Stimulated activated CD8-positive, alpha-beta memory T cell treated with anti-CD3 and anti-CD28 coated beads, Interleukin-4, amount 100 ng/mL, for 4 hours (primary cell): ENCODE data around the gene WDR1.
"Not testable (repeated sequence)": the region's sequence is repeated elsewhere in the genome, so short reads cannot be mapped to it uniquely, and the experiment has no call there.

Experiments used
- DNase-seq, 2 donors: peaks; one replicate each; pipeline ENCODE4 v3.0.0-alpha.2; 2020; ENCODE audit warnings: low read depth in 2 of 2, low spot score in 1 of 2

Gene WDR1

DNA sequence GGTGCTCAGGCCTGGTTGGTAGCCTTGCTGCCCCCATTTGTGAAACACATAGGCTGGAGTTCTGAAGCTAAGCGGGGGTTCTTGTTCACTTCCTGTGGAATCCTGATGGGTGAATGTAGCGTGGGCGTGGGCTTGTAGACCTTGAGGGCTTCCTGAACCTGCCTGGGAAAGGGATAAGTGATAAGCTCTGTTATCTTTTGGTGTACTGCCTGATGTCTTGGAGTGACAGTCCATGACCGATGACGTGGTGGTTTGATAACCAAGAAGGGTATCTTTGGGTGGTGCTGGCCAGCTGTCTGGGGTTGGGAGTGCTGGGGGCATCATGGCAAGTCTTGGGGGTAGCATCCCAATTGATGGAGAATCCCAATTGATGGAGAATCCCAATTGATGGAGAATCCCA, 17.5 kb upstream of the WDR1 start:
- DNase-seq, result no peak

DNA sequence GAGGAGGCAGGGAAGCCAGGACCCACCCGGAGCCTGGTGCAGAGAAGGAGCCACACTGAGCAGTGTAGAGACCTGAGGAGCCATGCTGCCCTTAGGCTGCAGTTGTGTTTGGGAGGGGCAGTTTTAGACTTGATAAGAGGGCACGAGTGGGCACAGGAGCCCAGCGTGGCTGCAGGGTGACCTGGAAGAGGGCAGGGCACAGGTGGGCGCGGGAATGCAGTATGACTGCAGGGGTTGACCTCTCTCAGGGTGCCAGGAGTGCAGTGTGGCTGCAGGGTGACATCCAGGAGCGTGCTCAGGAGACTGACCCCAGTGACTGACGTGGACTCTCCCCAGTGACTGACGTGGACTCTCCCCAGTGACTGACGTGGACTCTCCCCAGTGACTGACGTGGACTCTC, 14.6 kb upstream of the WDR1 start:
- DNase-seq, result no peak

DNA sequence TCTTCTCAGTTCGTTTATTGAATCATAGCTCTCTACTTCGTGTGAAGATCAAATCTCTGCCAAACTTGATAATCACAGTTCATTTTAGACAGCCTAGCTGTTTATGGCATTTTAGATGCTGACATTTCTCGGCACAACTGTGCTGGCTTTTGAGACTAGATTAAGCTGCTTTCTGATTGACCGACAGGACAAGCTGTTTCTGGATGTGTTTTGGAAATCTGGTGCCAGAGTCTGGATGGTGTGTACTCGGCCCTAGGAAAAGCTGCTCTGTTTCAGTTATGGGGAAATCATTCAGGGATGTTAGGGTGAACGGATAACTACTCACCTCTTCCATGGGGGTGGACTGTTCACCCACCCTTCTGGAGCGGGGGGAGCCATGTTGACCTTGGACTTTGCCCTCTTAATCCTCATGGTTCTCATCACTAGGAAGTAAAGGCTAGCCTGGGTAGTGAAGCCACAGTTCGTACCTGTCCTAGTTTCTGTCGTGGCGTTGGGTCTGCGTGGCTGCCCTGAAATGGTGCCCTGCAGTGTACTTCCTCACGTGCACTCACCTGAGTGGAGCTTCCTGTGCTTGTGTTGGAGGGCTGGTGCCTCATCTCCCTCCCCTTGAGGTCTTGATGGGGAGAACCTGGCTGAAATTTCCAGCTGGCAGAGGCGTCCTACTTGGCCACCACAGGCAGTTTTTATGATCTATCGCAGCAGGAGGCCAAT, 13.7 kb upstream of the WDR1 start:
- DNase-seq, result no peak

DNA sequence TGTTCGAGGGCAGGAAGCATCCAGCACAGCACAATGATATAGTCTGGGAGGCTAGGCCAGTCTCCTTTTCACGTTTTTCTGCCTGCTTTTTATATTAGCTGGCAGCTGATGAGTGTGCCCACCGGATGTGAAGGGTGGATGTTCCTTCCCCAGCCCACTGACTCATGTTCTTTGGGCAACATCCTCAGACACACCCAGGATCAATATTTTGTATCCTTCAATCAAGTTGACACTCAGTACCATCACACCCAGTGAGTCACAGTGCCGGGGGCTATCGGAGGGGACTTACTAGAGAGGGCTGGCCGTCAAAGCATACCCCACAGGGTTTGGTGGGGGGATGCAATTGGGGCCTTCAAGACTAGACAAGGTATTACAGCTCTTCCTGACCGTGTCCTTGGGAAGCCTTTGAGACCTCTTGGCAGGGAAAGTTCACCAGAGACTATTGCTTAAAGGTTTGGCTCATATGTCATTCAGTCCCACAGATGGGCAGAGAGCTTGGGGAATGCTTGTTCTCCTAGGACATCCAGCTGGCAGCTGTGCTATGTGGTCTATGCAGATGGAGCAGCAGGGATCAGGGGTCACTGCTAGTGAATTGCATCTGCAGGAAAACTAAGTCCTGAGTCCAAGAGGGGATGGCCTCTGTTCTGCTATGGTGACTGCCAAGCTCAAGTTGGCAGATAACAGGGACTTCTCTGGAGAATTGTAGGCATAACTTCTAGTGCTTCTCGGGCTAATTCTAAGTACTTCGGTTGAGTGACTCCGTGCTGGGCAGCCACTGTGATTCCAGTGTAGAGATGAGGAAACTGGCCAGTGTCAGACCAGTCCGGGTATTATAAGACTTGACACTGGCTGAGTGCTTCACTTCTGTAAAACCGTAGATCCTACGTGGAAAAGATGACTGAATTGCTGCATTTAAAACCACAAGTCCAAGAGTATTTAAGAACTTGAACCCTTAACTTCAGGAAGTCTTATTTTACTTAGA, 12.9 kb upstream of the WDR1 start:
- DNase-seq, result no peak

DNA sequence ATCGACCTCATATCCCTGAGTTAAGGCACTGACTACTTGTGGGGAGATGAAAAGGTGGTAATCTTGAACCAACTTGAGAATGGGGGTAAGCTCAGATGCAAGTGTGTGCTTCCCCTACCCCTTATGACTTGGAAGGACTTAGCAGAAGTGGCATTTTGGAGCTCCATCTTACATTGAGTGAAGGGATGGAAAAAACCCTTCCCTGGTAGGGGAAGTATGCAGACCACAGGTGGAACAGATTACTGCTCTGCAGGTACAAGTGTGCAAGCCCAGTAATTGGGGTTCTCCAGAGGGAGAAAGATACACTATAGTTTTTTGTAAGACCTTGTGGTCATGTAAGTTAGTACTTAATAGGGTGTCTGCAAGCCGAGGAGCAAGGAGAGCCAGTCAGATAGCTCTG, 12.2 kb upstream of the WDR1 start:
- no peak for DNase-seq

DNA sequence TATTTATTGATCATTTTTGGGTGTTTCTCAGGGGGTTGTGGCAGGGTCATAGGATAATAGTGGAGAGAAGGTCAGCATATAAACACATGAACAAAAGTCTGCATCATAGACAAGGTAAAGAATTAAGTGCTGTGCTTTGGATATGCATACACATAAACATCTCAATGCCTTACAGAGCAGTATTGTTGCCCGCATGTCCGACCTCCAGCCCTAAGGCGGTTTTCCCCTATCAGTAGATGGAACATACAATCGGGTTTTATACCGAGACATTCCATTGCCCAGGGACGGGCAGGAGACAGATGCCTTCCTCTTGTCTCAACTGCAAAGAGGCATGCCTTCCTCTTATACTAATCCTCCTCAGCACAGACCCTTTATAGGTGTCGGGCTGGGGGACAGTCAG, 10.9 kb upstream of the WDR1 start:
- not testable (repeated sequence) for DNase-seq

- DNase-seq, result no peak
These were observed 7.8 kb upstream of the WDR1 start for GRCh38 chr4:10124167-10124930.

GRCh38 chr4:10123227-10124101, 6.9 kb upstream of the WDR1 start:
- no peak for DNase-seq

DNA sequence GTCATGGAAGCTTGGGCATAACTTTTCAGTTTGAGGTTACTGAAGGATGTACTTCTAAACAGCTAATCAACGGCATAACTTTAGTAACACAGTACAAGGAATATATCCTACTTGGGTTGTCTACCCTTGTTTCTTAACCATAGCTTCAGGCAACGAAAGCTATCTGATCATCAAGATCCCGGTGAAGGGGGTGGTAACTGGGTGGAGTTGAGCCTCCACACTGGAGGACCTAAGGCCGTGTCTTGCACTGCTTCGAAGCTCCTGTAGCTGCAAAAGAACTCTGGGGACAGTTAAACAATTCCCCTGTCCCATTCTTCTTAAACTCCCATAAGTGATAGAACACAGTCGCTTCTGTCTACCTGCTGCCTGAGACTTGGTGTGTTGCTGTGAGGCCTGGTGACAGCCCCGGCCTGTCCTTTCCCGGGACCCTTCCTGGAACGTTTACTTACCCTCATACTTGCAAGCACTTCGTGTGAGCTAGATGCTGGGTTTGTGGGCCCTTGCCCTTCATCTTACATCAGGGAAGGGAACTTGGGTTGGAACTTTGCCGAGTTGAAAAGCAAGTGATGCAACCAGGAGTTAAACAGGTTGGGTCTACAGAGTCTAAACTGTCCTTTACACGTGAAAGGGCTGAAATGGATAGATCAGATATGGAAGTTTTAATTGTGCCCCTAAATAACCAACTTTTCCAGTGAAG, 5.8 kb upstream of the WDR1 start:
- DNase-seq, result no peak

- DNase-seq, result no peak
These were observed 5.1 kb upstream of the WDR1 start for GRCh38 chr4:10121568-10122208.

- no peak for DNase-seq
These were observed 4.5 kb upstream of the WDR1 start for GRCh38 chr4:10120943-10121567.

DNA sequence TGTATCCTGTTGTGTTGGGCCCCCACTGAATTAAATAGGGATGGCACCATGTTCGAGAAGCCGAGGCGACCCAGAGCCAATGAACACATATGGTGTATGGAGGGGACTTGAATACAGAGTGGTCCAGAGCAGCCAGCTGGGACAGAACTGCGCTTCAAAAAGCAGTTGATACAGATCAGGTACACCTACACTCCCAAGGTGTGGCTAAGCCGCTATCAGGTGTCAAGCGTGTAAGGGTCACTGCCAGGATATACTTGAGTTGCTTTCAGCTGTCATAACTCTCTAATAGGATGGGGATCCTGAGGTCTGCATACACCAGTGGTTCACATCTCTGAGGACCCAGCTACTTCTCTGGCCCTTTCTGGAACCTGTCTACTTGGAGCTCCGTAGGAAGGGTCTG, 3.2 kb upstream of the WDR1 start:
- no peak for DNase-seq

DNA sequence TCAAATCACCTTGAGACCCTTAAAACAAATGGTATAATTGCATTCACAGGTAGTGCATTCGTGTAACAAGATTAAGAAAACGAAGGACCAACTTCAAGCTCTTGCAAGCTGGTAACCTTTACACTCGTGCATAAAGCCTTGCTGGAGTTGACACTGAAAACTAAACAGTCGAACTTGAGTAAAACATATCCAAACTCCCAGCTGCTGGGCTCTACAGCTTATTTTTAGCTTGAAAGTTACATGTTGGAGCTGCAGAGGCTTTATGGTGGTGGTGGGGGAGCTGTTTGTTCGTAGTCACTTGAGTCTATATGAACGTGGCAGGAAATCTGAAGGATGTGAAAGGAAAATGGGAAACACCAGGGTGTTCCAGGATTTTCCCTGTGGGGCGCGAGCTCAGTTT, 2.7 kb upstream of the WDR1 start:
- no peak for DNase-seq

GRCh38 chr4:10118048-10119004, 1.7 kb upstream of the WDR1 start:
- no peak for DNase-seq

DNA sequence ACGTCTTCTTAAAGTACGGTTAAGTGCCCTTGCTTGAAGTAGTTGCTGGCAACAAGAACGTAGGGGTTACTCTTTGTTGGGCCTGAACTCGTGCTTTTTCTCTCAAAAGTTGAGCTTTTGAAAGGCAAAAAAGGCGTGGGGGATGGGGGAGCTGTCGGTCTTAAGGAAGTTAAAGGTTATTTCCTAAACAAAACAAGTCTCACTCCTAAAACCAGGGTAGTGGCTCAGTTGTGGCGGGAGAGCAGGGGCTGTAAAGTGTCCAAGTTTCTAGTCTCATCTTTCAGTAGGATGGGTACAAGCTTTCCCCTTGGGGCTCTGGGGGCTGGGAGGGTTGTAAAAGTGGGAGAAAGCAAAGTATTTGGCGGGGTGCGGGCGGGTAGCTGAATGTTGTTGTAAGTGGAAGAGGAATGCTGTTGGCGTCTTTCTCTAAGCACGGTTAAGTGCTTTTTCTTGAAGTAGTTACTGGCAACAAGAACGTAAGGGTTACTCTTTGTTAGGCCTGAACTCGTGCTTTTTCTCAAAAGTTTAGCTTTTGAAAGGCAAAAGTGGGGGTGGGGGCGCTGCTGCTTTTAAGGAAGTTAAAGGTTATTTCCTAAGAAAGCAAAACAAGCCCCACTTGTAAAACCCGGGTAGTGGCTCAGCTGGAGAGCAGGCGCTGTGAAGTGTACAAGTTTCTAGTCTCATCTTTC, 904 bp upstream of the WDR1 start:
- no peak for DNase-seq

- peak in 1 of 2 donors; percentile 44 for DNase-seq
These were observed 616 bp downstream of the WDR1 start for GRCh38 chr4:10115797-10116568.
